Esophagus muscularis mucosa (tissue), 4 donors: ENCODE results near the gene PCDH9. TPM values are rescaled to one million over a fixed set of nuclear protein-coding genes. Genes with fewer than 3 reads are reported as not detected.

Source experiments
- DNase-seq: peaks from one replicate; pipeline ENCODE4 v3.0.0-alpha.2; 2017; ENCODE audit errors: extremely low spot score
- H3K27ac ChIP-seq, 4 donors: fragments of 200-600 bp; sonication (generic); replicated peaks in 1 of 4; 1 replicate in 3 of 4; 2 replicates in 1 of 4; pipeline ENCODE4 v1.5.1; 2016 to 2019; ENCODE audit warnings: mild to moderate bottlenecking in 1 of 4
- H3K27me3 ChIP-seq, 4 donors: fragments of 200-600 bp; sonication (generic); one replicate each; pipeline versions ENCODE4 v1.5.1 to v1.6.0; 2016 to 2019
- H3K36me3 ChIP-seq, 4 donors: fragments of 200-600 bp; sonication (generic); one replicate each; pipeline ENCODE4 v1.5.1; 2016 to 2019
- H3K4me1 ChIP-seq, 4 donors: fragments of 200-600 bp; sonication (generic); one replicate each; pipeline ENCODE4 v1.5.1; 2016 to 2019
- H3K4me3 ChIP-seq, 4 donors: fragments of 200-600 bp; sonication (generic); 1 replicate in 2 of 4; 2 replicates in 2 of 4; pipeline ENCODE4 v1.5.1; 2016 to 2019; ENCODE audit warnings: mild to moderate bottlenecking in 4 of 4, moderate library complexity in 1 of 4
- H3K9me3 ChIP-seq, 4 donors: fragments of 200-600 bp; sonication (generic); 1 replicate in 3 of 4; 2 replicates in 1 of 4; pipeline ENCODE4 v1.5.1; 2016 to 2019
- CTCF ChIP-seq, 3 experiments: fragments of 200-600 bp in 2 of 3; fragments of 450-650 bp in 1 of 3; sonication (generic) in 2 of 3; IDR thresholded peaks; one replicate each; pipeline ENCODE4 v1.5.1; 2017 to 2019; ENCODE audit warnings: antibody characterized with exemption in 3 of 3, mild to moderate bottlenecking in 2 of 3, moderate library complexity in 1 of 3
- EP300 ChIP-seq: sonication (generic); formaldehyde crosslinking; IDR thresholded peaks from one replicate; pipeline ENCODE4 v1.6.1; 2017; ENCODE audit warnings: antibody characterized with exemption
- POLR2A ChIP-seq: fragments of 450-650 bp; IDR thresholded peaks from one replicate; pipeline ENCODE4 v1.6.1; 2017; ENCODE audit warnings: antibody characterized with exemption, moderate library complexity, mild to moderate bottlenecking, low read depth
- POLR2AphosphoS5 ChIP-seq, 2 donors: sonication (generic); formaldehyde crosslinking; IDR thresholded peaks; one replicate each; pipeline ENCODE4 v1.6.1; 2017; ENCODE audit warnings: antibody characterized with exemption in 2 of 2
- WGBS: methylation state at CpG from one replicate; pipeline ENCODE4 v1.1.5; 2018; 5-methylcytosine and 5-hydroxymethylcytosine counted together
- intact Hi-C: fragments of 100-400 bp; cut with DNase I; formaldehyde crosslinking; loops from one replicate; pipeline ENCODE4 v1.15.1; 2023
- total RNA-seq, 4 donors: library from RNA; depleted of rRNA; stranded (reverse); fragments of >200 nt; gene quantifications; one replicate each; pipeline versions ENCODE4 v1.1.0 to v1.2.1, GENCODE V29; 2016

The PCDH9 gene
- total RNA-seq, 4 donors from 2014 or later: 33.8 to 81.8 (median 49.1) TPM

GRCh38 chr13:66821551-66821950, 408.6 kb downstream of the PCDH9 start:
- WGBS: 89% methylated on average over 1 of the region's 1 CpG
- intact Hi-C loops: no loop called here
- Histone ChIP-seq H3K36me3 (no peaks in the 10 kb centered on the region), H3K9me3 (no peaks in the 10 kb centered on the region), H3K4me1 (no peaks in the 10 kb centered on the region), H3K27ac (no peak overlapping the region), H3K4me3 (no peak overlapping the region), H3K27me3 (no peaks in the 10 kb centered on the region)
- no peak for TF ChIP-seq EP300
- no peak for TF ChIP-seq CTCF (IDR thresholded peaks at IDR 0.05)
- TF ChIP-seq POLR2AphosphoS5 (IDR thresholded peaks at IDR 0.05): no peak
- no peak for TF ChIP-seq POLR2A
- no peak for DNase-seq

- Histone ChIP-seq H3K27ac (no peak overlapping the region), H3K36me3 (no peaks in the 10 kb centered on the region), H3K4me3 (no peak overlapping the region), H3K9me3 (no peaks in the 10 kb centered on the region), H3K27me3 (no peaks in the 10 kb centered on the region), H3K4me1 (peaks cover 0 to 8% (median 0%) of the 10 kb centered on the region in 4 donors)
- TF ChIP-seq CTCF (IDR thresholded peaks at IDR 0.05) (no peak), EP300 (no peak), POLR2AphosphoS5 (IDR thresholded peaks at IDR 0.05) (no peak), POLR2A (no peak)
- intact Hi-C loops: no loop called here
- no peak for DNase-seq
These were observed 418.7 kb downstream of the PCDH9 start for GRCh38 chr13:66811455-66811854.

- Histone ChIP-seq H3K36me3 (no peaks in the 10 kb centered on the region), H3K27me3 (no peaks in the 10 kb centered on the region), H3K27ac (no peak overlapping the region), H3K9me3 (no peaks in the 10 kb centered on the region), H3K4me1 (peaks cover 0 to 14% (median 6%) of the 10 kb centered on the region in 4 donors), H3K4me3 (no peak overlapping the region)
- 89% methylated on average over 1 of the region's 1 CpG for WGBS
- intact Hi-C loops: no loop called here
- no peak for DNase-seq
- TF ChIP-seq EP300 (no peak), CTCF (IDR thresholded peaks at IDR 0.05) (no peak), POLR2A (no peak), POLR2AphosphoS5 (IDR thresholded peaks at IDR 0.05) (no peak)
These were observed 420.7 kb downstream of the PCDH9 start for GRCh38 chr13:66809485-66809884.

- TF ChIP-seq EP300: no peak
- no peak for TF ChIP-seq CTCF (IDR thresholded peaks at IDR 0.05)
- no peak for TF ChIP-seq POLR2AphosphoS5 (IDR thresholded peaks at IDR 0.05)
- TF ChIP-seq POLR2A: no peak
- intact Hi-C loops: no loop called here
- Histone ChIP-seq H3K4me3 (no peak overlapping the region), H3K27ac (no peak overlapping the region), H3K9me3 (no peaks in the 10 kb centered on the region), H3K27me3 (no peaks in the 10 kb centered on the region), H3K36me3 (no peaks in the 10 kb centered on the region), H3K4me1 (peaks cover 0 to 28% (median 11%) of the 10 kb centered on the region in 4 donors)
- no peak for DNase-seq
- 95% methylated on average over 1 of the region's 1 CpG for WGBS
These were observed 422.9 kb downstream of the PCDH9 start for GRCh38 chr13:66807251-66807650.

GRCh38 chr13:66805657-66806056, 424.5 kb downstream of the PCDH9 start:
- intact Hi-C loops: no loop called here

More at GRCh38 chr13:66805657-66806056, 424.5 kb downstream of the PCDH9 start:
- whole genome bisulfite sequencing: 39% methylated on average over 1 of the region's 1 CpG
- no peak for DNase-seq
- H3K36me3 ChIP-seq: no peaks in the 10 kb centered on the region
- H3K27ac ChIP-seq: no peak overlapping the region
- no peaks in the 10 kb centered on the region for H3K9me3 ChIP-seq
- H3K27me3 ChIP-seq: no peaks in the 10 kb centered on the region
- no peak overlapping the region for H3K4me3 ChIP-seq
- TF ChIP-seq POLR2AphosphoS5 (IDR thresholded peaks at IDR 0.05): no peak
- no peak for TF ChIP-seq CTCF (IDR thresholded peaks at IDR 0.05)
- TF ChIP-seq EP300: no peak
- no peak for TF ChIP-seq POLR2A
- H3K4me1 ChIP-seq: peaks cover 0 to 28% (median 11%) of the 10 kb centered on the region in 4 donors
